A172 (cell line): ENCODE results near the gene LRRTM2. TPM values are rescaled to one million over a fixed set of nuclear protein-coding genes. Genes with fewer than 3 reads are reported as not detected.
"Not testable (repeated sequence)": the region's sequence is repeated elsewhere in the genome, so short reads cannot be mapped to it uniquely, and the experiment has no call there.

Experiments
- DNase-seq: peaks from one replicate; pipeline ENCODE4 v3.0.0-alpha.2; 2015; ENCODE audit warnings: low spot score
- total RNA-seq: library from RNA; depleted of rRNA; stranded (reverse); fragments of >200 nt; shearing (Covaris generic); gene quantifications from 2 replicates; pipeline ENCODE4 v1.2.3, GENCODE V29; 2014; rRNA removed

The LRRTM2 gene
- not detected in 2 replicates for total RNA-seq

- peak; percentile 53 for DNase-seq
Measured at GRCh38 chr5:138874771-138875551, at the start of gene LRRTM2. LRRTM2 (minus strand) TSS chr5:138875335; CDS start chr5:138874911, 424 bp downstream.

- DNase-seq = no peak
Measured at GRCh38 chr5:138922494-138922893, 47.4 kb upstream of the LRRTM2 start.

DNA sequence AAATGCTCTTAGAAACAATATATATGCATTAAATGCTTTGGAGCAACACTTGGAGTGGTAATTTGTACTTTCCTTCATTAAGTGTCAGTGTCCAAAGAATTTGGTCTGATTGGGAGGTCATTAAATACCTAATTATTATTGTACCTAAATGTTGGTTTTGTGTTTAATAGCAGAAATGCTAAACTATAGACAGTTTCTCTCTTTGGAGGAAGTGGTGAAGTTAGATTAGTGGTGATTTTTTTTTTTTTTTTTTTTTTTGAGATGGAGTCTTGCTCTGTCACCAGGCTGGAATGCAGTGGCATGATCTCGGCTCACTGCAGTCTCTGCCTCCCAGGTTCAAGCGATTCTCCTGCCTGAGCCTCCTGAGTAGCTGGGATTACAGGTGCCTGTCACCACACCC lies 46.2 kb upstream of the LRRTM2 start:
- not testable (repeated sequence) for DNase-seq

DNA sequence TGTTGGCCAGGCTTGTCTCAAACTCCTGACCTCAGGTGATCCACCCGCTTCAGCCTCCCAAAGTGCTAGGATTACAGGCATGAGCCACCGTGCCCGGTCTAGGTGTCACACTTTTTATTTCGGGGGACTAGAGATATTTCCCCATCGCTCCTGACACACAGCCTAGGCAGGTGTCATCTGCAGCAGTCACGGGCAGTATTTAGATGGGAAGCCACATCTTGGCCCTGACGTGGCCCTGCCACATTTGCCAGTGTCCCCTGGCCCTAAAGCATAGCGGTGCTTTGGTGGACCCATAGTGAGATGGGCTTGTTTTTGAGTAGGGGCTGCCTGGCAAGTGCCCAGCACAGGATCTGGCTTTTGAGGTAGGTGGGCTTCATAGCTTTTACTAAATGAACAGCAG lies 45.0 kb upstream of the LRRTM2 start:
- DNase-seq = no peak

DNA sequence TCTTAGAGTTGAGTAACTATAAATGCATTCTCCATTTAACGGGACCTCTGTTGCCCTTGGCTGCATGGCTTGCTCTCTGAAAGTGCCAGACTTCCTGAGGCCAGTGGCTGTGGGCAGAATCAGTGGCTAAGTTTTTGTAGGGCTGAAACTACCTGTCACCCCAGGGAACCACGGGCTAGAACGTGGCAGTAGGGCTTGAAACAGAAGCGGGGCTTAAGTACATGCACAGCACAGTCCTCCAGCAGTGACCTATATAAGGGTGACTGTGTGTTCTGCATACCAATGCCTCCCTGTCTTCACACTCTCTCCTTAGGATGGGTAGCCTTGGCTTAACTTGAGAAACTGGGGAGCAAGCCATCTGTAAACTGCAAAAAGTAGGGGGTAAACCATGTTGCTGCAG lies 43.6 kb upstream of the LRRTM2 start:
- no peak for DNase-seq

DNA sequence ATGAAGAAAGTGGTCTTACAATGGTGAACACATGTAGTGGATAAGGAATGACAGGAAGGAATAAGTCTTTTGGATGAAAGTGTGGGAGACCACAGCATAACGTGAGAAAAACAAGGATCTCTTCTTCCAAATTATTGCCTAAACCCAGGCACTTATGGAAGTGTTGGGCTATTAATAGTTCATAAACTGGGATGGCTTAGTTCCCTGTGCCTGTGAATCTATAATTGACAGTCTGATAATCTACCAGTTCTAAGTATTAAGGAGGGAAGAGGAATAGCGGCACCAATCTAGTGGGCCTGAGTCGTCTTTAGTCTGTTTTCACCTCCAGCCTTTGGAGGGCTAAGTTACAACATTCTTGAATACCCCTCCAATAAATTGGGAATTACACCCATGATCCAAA lies 39.2 kb upstream of the LRRTM2 start:
- DNase-seq = no peak

GRCh38 chr5:138913773-138914172 lies 38.6 kb upstream of the LRRTM2 start:
- no peak for DNase-seq

DNA sequence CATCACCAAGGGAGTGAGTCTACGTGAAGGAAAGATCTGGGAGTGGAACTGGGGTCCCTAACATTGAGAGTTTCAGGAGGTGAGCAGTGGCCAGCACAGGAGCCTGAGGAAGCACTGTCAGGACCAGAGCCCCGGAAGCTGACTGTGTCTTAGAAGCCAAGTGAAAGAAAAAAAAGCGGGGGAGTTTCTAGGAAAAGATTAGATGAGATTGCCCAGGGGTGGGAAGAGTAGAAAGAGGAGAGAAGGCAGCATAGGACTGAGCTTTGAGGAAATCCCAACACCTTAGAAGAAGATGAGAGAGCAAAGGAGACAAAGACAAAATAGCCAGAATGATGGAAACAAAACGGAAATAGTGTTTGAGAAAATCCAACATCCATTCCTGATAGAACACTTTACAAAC lies 37.0 kb upstream of the LRRTM2 start:
- DNase-seq = no peak

DNA sequence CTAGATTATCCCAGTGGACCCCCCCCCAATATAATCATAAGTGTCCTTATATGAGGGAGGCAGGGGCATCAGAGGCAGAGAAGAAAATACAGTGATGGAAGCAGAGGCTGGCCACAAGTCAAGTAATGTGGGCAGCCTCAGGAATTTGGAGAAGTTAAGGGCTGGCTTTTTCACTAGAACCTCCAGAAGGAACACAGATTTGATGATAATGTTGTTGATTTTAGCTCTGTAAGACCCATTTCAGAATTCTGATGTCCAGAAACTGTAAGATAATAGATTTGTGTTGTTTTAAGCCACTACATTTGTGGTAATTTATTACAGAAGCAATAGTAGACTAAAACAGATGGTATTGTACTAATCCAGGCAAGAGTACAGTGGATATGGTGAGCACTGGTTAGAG lies 36.3 kb upstream of the LRRTM2 start:
- DNase-seq = no peak

DNA sequence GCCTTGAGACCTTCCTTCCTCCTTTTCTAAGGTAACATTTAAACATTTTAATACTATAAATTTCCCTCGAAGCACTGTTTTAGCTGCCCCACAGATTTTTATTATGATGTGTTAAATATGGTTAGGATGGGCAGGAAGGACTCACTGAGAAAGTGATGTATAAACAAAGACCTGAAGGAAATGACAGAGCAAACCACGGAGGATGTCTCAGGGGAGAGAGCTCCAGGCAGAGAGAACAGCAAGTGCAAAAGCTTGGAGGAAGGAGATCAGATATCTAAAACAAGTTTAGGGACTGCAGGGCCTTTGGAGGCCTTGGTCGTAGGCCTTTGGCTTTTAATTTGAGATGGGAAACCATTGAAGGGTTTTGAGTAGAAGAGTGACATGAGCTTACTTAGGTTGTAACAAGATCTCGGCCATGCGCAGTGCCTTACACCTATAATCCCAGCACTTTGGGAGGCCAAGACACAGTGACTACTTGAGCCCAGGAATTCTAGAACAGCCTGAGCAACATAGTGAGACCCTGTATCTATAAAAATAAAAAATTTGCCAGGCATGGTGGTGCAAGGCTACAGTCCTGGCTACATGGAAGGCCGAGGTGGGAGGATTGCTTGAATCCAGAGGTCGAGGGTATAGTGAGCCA lies 35.5 kb upstream of the LRRTM2 start:
- no peak for DNase-seq

GRCh38 chr5:138909734-138910133 lies 34.6 kb upstream of the LRRTM2 start:
- DNase-seq = no peak

DNA sequence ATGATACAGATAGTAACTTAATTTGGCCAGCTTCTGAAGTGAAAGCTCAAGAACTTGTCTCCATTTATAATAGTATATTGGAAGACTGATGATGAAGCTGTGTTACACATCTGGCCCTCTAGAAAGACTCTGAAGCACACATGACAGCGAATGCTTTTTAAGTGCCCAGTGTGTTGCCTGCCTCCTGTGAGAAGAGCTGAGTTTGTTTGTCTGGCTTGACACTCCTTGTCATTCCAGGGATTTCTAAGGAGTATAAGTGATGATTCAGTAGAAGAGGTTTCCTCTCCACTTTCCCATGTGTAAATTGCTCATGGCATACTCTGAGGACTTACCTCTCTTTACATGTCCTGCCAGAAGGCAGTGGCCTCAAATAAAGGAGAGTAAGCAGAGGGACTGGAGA lies 30.4 kb upstream of the LRRTM2 start:
- peak; percentile 51 for DNase-seq

GRCh38 chr5:138903130-138903775 lies 28.1 kb upstream of the LRRTM2 start:
- peak; percentile 59 for DNase-seq

DNA sequence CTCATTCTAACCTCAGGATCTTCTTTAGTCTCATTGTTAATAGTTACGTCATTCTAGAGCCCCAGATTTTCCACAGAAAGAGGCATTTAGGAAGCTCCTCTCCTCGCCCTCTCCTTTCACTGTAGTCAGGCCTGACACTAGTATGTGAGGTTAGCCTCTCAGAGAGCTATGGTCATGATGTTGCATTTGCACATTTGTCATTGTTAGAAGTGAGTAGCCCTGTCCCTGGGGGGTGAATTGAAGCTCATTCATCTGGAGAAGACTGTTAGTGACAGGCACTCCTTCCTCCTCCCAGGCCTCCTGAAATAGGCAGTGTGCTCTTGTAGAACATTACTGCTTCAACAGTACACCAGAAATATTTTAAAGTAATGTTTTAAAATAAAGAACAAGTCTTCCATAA lies 26.6 kb upstream of the LRRTM2 start:
- DNase-seq = no peak

DNA sequence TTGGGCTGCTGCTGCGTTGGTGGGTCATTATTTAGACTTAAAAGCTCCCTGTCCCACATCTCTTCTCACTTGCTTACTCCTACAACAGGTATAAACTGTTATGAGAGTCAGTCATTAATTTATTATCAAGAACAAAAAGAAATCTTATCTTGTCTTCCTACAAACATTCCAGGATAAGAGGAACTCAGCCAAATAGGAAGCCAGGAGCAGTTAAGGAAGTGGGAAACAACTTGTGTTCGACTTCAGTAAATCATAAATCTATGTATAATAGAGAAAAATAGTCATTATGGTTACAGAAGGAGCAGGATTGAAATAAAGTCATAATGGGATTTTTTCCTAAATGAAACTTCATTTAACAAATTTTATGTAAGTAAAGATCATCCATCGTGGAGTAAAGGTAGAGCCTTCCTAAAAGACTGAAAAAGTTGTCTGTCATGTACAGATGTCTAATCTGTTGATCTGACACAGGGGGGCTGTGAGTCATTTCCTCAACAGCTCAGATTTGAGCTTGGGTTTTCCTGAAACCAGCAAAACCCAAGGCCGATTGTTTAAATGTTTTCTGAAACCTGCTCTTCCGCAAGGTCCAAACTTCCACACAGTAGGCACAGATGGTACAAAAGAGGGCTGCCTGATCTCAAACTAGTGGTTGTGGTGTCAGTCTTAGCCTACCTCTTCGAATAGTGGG lies 25.3 kb upstream of the LRRTM2 start:
- DNase-seq = peak; percentile 77

GRCh38 chr5:138898742-138899141 lies 23.6 kb upstream of the LRRTM2 start:
- no peak for DNase-seq

- DNase-seq = no peak
Measured at GRCh38 chr5:138898299-138898698, 23.2 kb upstream of the LRRTM2 start.

DNA sequence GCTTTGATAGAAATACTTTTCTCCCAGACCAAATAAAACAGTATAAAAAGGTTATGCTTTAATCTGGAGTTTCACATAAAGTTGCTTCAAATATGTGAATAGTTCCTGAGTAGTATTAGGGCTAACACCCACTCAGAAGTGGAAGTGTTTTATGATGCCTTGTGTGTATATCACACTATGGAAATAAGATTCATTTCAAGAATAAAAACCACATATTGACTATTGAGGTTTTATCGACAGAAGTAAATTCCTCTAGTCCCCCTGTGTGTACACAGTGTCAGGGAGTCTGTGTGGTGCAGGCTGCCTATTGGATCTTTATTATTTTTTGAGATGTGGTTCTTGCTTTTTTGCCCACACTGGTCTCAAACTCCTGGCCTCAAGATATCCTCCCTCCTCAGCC lies 20.8 kb upstream of the LRRTM2 start:
- DNase-seq = no peak

DNA sequence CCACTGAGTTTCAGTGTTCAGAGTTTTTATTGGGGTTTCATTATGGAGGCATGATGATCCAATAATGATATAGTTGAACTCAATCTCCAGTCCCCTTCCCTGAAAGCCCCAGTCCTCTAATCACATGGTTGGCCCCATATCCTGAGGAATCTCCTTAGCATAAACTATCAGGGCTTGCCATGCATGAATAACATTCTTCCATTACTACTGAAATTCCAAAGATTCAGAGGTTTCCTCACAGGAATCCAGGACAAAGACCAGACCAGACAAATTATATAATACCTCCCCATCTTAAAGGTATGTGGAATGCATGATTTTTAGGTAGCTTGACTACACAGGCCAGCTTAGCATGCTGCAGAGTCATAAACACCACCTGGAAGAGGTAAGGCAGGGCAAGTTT lies 15.5 kb upstream of the LRRTM2 start:
- DNase-seq = no peak

DNA sequence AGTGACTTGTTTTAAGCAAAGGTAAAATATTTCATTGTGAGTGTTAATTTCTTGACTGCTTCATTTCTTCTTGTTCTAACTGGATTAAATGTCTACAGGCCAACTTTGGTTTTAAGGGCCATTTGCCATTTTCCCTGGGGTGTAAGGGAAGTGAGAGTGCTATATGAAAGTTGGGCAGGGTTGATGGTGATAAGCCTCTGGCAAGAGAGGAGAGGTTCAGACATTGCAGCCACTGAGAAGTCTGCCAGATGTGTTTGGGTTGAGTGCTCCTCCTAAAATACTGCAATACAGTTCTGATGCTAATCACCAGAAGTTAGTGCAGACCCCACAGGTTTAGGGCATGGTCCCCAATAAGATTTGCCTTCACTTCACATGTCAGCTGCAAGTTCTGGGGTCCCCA lies 14.9 kb upstream of the LRRTM2 start:
- no peak for DNase-seq

GRCh38 chr5:138884554-138884953 lies 9.4 kb upstream of the LRRTM2 start:
- no peak for DNase-seq

GRCh38 chr5:138884094-138884493 lies 9.0 kb upstream of the LRRTM2 start:
- DNase-seq = no peak
